GM19351 (cell line): ENCODE results near the gene FAM43A.
A peak's percentile ranks its signal among the peaks of the same experiment; 100 is the strongest.

ENCODE experiments used
- ATAC-seq: cut with Tn5 transposase; IDR thresholded peaks from one replicate; pipeline ENCODE4 v1.9.1; 2021; ENCODE audit warnings: mild to moderate bottlenecking, moderate library complexity; ENCODE audit not compliant: unreplicated experiment

FAM43A gene

DNA sequence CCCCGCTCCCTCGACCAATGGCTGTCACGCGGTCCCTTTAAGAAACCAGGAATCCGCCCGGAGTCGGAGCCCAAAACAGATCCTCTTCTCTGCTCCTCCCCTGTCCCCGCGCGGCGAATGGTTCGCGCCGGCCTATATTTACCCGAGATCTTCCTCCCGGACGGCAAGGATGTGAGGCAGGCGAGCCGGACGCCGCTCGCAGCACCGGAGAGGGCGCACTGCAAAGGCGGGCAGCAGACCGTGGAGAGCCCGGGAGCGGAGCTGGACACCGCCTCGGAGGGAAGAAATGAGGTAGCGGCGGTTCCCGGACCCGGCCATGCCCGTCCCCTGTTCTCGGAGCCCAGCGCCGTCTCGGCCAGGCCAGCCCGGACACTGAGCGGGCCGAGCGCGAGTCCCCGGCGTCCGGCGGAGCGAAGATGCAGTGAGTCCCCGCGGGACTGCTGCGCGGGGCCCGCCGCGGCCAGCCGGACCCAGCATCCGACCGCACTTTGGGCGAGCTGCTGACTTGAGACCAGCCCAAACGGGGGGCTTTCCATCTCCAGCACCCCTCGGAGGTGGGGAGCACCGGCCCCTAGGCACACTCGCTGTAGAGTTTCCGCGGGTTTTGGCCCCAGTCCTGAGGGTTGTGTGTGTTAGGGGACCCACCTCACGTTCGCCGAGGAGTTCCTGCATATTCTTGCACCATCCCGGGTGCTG, at the start of gene FAM43A:
Gene FAM43A, plus strand, starts transcription at position 166 of the 696 bp plus-strand sequence. CDS start 944 bp downstream, outside the sequence.
- ATAC-seq: peak; percentile 42

DNA sequence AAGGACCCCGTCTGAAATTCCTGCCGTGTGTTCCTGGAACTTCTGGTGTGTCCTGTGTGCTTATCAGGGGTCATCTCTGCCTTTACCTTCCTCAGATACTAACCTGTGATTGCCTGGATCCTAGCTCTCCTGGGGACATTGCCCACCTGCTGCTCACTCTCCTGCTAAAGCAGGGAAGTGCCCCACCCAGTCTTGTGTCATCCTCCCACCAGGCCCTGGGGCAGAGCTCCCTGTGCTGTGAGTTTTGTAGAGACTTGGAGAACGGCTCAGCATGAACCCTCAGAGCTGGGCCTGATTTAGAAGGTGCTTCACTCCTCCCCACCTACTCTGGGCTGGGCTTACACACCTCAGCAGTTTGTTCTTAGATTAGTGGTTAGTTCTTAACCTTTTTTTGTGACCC, 48.6 kb upstream of the FAM43A start:
- no peak for ATAC-seq

DNA sequence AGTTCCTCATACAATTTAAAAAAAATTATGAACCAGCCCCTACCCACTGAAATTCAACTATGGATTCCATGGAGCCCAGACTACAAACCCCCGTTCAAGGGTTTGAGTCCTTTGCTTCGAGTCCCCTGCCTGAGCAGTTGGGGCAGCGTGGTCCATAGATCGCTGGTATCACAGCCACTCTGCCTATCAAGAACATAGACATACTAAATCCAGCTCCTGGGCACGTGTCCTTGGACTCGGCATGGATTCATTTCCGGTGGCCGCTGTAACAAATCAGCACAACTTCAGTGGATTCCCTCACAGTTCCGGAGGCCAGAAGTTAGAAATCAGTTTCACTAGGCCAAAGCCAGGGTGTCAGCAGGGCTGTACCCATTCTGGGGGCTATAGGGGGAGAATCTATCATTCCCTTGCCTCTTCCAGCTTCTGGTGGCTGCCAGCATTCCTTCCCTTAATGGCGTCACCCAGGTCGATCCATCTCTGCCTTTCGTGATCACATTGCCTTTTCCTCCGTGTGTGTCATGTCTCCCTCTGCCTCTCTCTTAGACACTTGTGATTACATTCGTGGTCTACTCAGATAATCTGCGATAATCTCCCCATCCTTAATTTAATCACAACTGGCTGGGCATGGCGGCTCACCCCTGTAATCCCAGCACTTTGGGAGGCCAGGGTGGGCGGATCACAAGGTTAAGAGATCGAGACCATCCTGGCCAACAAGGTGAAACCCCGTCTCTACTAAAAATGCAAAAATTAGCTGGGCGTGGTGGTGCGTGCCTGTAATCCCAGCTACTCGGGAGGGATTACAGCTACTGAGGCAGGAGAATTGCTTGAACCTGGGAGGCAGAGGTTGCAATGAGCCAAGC, 47.9 kb upstream of the FAM43A start:
- no peak for ATAC-seq

GRCh38 chr3:194638991-194639605, 46.6 kb upstream of the FAM43A start:
- ATAC-seq: no peak

DNA sequence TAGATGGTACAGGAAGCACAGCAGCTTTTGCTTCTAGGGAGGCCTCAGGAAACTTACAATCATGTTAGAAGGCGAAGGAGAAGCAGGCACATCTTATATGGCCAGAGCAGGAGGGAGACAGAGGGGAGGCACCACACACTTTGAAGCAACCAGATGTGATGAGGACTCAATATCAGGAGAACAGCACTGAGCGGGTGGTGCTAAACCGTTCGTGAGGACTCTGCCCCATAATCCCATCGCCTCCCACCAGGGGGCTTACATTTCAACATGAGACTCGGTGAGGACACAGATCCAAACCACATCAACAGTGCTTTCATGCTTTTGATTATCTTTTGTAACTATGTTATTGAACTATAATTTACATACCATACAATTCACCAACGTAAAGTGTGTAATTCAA, 44.9 kb upstream of the FAM43A start:
- no peak for ATAC-seq

- ATAC-seq: no peak
Measured at GRCh38 chr3:194642769-194643168, 42.9 kb upstream of the FAM43A start.

DNA sequence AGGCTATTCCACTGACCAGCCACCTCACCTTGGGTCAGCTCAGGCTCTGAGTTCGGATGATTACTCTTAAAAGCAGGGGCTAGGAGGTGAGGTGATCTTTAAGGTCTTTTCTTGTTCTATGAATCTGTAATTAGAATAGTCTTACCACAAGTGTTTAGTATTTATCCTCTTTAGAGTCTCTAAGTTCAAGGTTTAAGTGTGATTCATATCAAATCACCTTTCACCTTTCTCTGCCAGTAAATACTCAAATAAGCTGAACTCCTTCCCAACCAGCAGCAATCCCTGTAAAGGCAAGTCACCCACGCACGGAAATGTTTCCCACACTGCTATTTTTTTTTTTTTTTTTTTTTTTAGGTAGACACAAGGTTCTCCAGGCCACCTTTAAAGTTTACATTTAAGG, 37.9 kb upstream of the FAM43A start:
- ATAC-seq: no peak

GRCh38 chr3:194654443-194654842, 31.2 kb upstream of the FAM43A start:
- peak; percentile 93 for ATAC-seq

DNA sequence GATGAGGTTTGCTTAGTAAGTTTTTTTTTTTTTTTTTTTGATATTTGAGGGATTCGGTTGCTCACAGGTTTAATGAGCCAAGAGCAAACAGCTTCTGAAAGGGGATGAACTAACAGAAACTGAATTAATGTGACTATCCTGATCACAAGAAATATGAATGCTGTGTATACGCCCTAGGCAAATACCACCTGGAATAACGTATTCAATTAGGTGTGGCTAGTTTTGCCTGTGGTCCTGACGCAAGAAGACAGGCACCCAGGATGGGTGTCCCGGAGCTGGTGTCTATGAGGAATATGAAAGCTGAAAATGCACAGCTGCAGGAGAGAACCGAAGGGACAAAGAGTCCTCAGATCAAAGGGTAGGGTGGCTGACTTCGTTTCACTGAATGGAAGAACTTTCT, 28.2 kb upstream of the FAM43A start:
- ATAC-seq: no peak

DNA sequence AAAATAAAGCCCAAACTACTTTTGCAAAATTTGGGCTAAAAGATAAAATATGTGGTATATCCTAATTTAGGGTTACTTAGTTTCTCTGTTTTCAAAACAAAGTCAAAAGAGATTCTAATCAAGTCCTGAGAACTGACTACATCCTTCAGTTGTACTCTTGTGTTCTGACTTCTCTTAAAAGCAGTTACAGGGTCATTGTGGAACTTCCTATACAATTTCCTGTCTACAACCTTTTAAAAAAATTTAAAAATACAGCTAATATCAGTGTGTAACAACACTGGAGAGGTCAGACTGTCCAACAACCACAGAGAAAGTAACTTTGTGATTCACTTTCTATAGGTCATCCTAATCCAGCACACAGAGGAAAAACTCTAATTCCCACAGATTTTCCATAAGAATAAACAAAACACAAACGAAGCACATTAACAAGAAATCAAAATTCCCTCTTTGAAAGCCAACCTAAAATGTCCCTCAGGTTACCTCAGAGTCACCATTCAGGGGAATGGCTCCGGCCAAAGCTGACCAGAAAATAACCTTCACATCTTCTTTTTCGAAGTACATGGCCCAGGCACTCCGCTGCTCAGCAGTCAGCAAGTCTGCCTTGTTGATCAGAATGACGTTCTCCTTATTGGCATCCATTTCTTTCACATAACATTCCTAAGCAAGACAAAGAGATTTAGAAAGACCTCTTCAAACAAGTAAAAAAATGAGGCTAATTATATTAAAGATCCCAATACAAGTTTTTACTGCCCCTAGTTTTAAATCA, 27.0 kb upstream of the FAM43A start:
- no peak for ATAC-seq

DNA sequence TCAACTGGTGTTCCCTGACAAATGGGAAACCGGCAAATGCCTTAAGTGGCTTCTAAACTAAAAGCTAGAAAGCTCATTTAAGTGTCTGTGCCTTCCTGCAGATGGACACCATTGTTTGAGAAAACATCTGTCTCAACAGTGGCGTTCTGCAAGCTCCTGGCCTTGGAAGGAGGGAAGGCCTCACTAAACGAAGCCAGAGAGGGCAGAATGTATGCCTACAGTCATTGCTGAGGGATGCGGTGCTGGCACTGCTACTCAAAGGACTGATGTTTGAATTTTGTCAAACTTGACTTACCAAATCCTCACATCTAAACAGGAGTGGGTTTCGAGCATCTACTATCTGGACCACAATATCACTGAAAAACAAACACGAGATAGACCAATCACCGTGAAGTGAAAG, 25.9 kb upstream of the FAM43A start:
- no peak for ATAC-seq

DNA sequence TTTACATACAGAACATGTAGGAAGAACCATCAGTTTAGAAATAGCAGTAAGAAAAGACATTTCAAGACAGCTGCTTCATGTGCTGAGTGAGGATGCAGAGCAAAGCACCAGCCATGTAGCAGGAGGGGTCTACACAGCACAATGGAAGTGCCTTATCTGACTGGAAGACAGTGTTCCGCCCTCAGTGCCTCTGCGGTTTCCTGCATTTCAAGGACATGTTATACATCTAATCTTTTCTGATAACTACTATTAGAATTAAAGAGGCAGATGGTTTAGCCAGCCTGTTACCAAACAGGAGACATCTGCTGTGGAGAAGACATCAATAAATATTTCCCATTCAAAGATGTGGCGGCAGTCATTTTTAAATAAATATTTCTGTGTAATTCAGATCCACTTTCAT, 24.3 kb upstream of the FAM43A start:
- ATAC-seq: no peak

DNA sequence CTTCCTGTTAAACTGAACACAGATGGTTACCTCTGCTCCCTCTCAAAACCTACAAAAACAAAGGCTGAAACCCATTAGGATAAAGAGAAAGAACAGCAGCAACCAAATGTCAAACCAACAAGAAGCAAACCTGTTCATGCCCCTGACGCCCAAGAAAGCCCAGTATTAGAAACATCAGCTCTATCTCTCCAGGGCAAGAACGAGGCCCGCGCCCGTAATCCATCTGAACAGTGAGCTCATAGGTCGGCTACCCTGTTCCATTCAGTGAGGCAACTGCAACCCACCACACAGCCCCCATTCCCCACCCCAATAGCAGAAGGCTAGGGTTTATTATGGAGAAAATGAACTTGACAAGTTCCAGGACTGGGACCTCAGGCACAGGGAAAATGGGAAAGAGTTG, 23.7 kb upstream of the FAM43A start:
- no peak for ATAC-seq

DNA sequence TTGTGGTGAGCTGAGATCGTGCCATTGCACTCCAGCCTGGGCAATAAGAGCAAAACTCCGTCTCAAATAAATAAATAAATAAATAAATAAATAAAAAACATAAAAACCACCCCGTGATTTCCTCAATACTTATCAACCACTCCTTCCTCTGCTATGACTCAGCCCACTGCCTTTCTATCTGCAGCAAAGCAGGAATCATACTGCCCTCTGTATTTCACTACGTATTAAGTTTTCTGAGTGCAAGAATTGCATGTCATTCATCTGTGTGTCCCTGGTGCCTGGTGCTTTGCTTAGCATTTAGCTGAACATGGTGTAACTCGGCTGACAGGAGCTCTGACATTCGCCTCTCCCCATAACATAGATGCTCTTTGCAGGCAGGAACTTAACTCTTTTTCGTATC, 20.8 kb upstream of the FAM43A start:
- ATAC-seq: no peak

DNA sequence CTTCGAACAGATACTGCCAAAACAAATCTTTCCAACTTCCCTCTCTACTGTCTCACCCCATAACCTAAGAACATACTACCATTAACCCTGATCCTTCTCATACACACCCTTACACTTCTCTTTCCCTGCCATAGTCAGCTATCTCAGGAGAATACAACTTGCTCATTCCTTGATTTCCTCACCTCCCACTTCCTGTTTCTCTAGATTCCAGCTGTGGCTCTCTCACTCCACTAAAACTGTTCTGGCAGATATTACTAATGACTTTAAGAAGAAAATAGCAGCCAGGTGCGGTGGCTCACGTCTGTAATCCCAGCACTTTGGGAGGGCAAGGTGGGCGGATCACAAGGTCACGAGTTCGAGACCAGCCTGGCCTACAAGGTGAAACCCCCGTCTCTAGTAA, 18.3 kb upstream of the FAM43A start:
- no peak for ATAC-seq

DNA sequence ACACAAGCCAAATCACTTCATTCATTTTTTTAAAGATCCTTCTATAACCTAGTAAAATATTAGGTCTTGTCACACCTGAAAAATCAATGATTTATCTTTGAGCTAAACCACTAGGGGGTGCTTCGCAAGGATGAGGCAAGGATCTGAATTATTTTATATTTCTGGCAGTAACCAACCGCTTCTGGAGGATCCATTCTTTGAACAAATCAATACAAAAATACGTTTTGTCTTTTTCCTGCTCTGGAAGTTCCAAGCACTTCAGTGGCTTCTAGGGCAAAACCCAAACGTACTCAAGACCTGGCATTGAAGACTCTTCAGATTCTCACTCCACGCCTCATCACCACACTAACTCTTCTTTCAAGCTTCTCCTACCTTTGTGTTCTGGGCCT, 14.2 kb upstream of the FAM43A start:
- ATAC-seq: no peak

DNA sequence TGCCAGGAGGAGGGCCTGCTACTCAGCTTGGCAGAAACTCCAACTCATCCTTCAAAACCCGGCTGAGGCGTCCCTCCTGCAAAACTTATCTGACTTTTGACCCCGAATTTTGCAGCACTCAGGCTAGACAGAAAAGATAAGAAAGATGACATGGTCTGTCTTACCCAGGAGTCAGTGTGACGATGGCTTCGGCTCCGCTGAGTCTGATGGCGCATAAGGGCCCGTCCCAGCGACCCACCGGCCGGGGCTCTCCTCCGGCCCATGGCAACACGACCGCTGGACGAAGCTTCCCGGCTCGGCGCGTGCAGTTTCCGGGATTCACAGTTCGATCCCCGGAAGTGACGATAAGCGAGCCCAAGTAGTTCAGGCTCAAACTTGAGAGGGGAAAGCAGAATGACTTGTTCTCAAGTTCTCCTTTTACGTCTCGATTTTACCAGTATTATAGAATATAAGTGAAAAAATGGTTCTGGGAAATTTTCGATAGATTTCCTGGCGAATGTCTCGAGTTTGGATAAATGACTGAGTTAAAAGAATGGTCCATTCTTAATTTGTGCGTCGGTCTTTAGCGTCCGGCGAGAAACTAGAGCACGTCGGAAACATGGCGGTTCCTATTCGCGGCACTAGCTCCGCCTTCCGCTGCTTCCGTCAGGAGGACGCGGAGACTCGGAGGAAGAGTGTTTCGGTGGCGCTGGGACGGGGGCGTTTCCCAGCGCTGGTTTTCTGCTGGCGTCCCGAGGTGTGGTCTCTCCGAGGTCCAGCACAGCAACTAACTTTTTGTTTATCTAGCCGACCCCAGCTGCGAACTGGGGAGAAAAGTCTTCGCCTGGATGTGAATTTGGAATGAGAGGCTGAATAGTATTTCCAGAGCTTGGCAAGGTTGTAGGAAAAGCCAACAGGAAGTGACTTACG, 13.5 kb upstream of the FAM43A start, which contains the start of gene LSG1:
Gene LSG1, minus strand, starts transcription at position 292 of the 909 bp plus-strand sequence. Its CDS starts 29 bp downstream, at position 263.
- peak; percentile 73 for ATAC-seq

DNA sequence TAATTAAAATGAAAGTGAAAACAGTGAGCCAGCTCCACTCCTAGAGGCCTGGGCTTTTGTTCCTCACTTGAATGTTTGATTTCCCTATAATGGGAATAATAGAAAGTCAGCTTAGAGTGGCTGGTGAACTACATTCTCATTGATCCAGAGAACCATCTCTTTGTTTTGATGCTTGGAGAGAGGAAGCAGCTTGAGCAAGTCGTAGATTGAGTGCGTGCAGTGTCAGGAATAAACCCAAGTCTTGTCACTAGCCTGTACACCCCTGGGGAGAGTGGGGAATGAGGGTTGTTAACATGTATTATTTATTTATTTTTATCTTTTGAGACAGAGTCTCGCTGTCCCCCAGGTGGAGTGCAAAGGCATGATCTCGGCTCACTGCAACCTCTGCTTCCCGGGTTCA, 12.8 kb upstream of the FAM43A start:
- no peak for ATAC-seq

DNA sequence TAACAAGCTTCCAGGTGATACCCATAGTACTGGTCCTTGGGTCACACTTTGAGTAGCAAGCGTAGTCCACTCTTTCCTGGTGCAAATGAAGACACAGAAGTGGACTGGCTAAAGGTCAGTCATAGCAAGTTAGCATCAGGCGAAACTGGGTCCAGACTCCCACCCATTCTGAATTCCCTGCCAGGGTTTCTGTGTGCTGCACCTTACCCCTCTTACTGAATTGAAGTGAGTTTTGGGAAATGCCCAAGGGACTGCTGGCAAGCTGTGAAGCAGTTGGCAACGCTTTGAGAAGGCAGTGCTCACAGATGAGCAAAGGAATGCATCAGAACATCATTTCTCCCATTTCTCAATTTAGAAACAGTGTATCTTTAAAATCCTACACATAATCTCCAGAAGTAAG, 11.9 kb upstream of the FAM43A start:
- ATAC-seq: no peak

GRCh38 chr3:194675081-194675640, 10.5 kb upstream of the FAM43A start:
- no peak for ATAC-seq
